Fibroblast of villous mesenchyme (primary cell): ENCODE measurements around the gene KMT2B. TPM values are rescaled to one million over a fixed set of nuclear protein-coding genes. Genes with fewer than 3 reads are reported as not detected.

Experiments
- DNase-seq: peaks from one replicate; pipeline ENCODE4 v3.0.0-alpha.2; 2010; ENCODE audit warnings: low read depth
- H3K4me3 ChIP-seq: 2 replicates; pipeline ENCODE4 v1.5.1; 2011; ENCODE audit warnings: low read depth, mild to moderate bottlenecking, low read length
- CTCF ChIP-seq: IDR thresholded peaks from 2 replicates; pipeline ENCODE4 v1.5.1; 2012; ENCODE audit warnings: low read depth, mild to moderate bottlenecking, low read length; ENCODE audit not compliant: insufficient read depth
- total RNA-seq: library from RNA; depleted of rRNA; stranded (reverse); fragments of >200 nt; gene quantifications from 2 replicates; pipeline ENCODE4 v1.2.3, GENCODE V29; 2012

KMT2B gene
- total RNA-seq, 1 donor: 5.6 TPM

DNA sequence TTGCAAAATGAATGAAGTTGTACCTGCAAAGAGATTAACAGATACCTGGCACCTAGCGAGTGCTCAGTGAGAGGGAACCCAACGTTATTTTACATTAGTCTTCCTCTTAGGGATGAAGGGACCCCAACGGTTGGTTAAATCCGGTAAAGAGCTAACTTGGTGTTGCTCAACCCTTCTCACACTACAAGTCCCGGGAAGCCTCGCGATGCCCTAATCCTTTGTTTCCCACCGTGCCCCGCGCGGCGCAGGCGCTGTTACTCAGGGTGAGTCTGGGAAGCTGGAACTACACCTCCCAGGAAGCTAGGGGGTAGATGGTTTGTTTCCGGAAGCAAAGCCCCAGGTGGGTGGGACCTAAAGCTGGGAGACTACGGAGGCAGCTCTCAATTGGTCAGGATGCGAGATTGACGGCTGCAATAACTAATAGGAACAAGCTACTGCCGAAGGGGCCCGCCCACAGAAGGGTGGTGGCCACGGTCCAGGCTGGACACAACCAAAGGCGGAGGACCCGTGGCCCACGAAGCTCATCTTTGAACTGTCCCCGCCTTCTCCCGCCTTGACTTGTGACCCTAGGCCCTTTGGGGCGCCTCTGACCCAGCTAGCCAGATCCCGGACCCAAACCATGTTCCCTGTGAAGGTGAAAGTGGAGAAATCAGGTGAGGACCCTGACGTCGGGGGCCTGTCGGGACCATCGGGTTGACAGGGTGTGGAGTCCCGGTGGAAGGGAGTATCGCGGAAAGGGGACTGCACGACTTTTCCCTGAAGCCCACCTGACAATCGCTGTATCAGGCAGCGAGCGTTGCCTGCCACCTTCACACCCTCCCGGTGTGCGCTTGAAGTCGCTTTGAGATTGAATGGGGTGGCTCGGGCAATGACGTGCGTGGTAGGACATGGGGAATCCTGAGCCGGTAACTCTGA, 30.6 kb downstream of the KMT2B start, which contains the start of gene LIN37:
Gene LIN37 (plus strand): TSS at position 471 of the 915 bp plus-strand sequence. CDS start 149 bp downstream, at position 620.
- TF ChIP-seq CTCF: no peak
- DNase-seq: peak; percentile 100
- peak within 1 kb of the TSS; percentile 100 for H3K4me3 ChIP-seq

GRCh38 chr19:35750167-35750566, 32.4 kb downstream of the KMT2B start:
- DNase-seq: no peak
- no peak for TF ChIP-seq CTCF
- H3K4me3 ChIP-seq: no peak overlapping the region

GRCh38 chr19:35751839-35752745, 34.3 kb downstream of the KMT2B start:
- DNase-seq: no peak
- H3K4me3 ChIP-seq: no peak overlapping the region
- no peak for TF ChIP-seq CTCF

DNA sequence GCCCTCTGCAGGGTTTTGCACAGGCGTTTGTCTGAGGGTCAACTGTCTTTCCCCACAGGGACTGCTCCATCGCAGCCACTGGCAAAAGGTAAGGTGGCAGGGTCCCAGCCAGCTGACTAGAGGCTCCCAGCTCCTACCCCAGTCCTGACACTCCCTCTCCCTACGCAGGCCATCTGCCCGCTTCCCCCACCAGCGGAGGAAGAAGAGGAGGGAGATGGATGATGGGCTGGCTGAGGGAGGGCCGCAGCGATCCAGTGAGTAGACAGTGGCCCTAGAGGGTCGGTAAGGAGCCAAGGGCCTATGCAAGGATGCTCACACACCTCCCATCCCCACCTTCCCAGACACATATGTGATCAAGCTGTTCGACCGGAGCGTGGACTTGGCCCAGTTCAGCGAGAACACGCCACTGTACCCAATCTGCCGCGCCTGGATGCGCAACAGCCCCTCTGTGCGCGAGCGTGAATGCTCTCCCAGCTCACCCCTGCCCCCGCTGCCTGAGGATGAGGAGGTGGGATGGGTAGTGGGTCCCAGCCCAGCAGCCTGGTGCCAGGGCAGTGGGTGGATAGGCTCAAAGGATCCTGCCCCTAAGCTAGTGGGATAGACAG, 35.0 kb downstream of the KMT2B start:
- no peak for DNase-seq

DNA sequence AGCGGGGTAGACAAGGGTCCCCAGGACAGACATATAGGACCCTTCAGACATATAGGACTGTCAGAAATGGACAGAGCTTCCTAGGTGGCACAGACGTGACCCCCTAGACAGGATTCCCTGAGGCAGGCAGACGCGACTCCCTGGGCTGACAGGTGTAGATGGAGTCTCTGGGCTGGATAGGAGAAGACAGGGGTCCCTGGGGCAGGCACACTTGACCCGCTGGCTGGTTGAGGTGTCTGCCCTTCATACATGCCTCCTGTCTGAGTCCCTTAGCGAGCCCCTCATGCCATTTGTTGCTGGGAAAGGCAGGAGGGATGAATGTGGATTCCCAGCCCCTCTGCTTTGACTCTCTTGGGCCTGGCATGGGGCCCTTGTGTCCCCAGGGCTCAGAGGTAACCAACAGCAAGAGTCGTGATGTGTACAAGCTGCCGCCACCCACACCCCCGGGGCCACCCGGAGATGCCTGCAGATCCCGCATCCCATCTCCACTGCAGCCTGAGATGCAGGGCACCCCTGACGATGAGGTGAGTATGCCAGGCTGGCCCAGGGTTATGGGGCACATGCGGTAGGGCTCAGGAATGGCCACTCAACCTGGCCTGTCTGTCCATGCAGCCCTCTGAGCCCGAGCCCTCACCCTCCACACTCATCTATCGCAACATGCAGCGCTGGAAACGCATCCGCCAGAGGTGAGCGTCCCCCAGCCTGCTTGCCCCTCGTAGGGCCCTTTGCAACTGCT, 36.0 kb downstream of the KMT2B start:
- no peak for DNase-seq
- no peak for TF ChIP-seq CTCF
- no peak overlapping the region for H3K4me3 ChIP-seq

More for the DNA sequence above, 35.0 kb downstream of the KMT2B start:
- TF ChIP-seq CTCF: no peak
- no peak overlapping the region for H3K4me3 ChIP-seq
